HCT116 (cell line): ENCODE data around the gene LRRC34.
A peak's percentile ranks its signal among the peaks of the same experiment; 100 is the strongest.

ENCODE experiments used
- CTCF ChIP-seq, 3 experiments: fragments of 200-600 bp in 1 of 3; sonication (generic) in 1 of 3; IDR thresholded peaks in 2 of 3; conservative IDR thresholded peaks in 1 of 3; 2 replicates each; pipeline ENCODE4 v1.5.1; 2012 to 2017; ENCODE audit warnings: low read depth in 2 of 3, low read length in 2 of 3, antibody characterized with exemption in 1 of 3, borderline replicate concordance in 1 of 3, control low read depth in 1 of 3, mild to moderate bottlenecking in 1 of 3, mixed read lengths in 1 of 3, mixed run types in 1 of 3, moderate library complexity in 1 of 3; ENCODE audit not compliant: insufficient read depth in 1 of 3
- MAX ChIP-seq: IDR thresholded peaks from 2 replicates; pipeline ENCODE4 v1.6.1; 2012
- POLR2A ChIP-seq: IDR thresholded peaks from 2 replicates; pipeline ENCODE4 v1.7.0; 2011; ENCODE audit warnings: borderline replicate concordance; ENCODE audit not compliant: insufficient read depth, insufficient read length; ENCODE audit errors: extremely low read depth
- POLR2AphosphoS5 ChIP-seq: IDR thresholded peaks from 2 replicates; pipeline ENCODE4 v1.6.1; 2011; ENCODE audit warnings: mild to moderate bottlenecking, low read depth, low read length, moderate library complexity
- ZBTB33 ChIP-seq: IDR thresholded peaks from 2 replicates; pipeline ENCODE4 v1.6.1; 2011; ENCODE audit warnings: mild to moderate bottlenecking, low read length, moderate library complexity; ENCODE audit not compliant: insufficient replicate concordance; ENCODE audit errors: extremely low read depth

- TF ChIP-seq MAX (no peak), POLR2A (no peak), CTCF (IDR thresholded peaks at IDR 0.05 in 2 of 3, conservative IDR thresholded peaks at IDR 0.05 in 1 of 3; ENCODE audit: borderline replicate concordance in 1 of 3, insufficient read depth in 1 of 3, low read depth in 2 of 3, low read length in 2 of 3) (no peak), ZBTB33 (no peak), POLR2AphosphoS5 (peak; percentile 52)
These were observed 43.2 kb downstream of the LRRC34 start, which contains the start of gene ACTRT3 for GRCh38 chr3:169769287-169770181.
